NK-92 (cell line): ENCODE measurements around the gene ADK.
"Not testable (repeated sequence)": the region's sequence is repeated elsewhere in the genome, so short reads cannot be mapped to it uniquely, and the experiment has no call there.

Experiments
- DNase-seq: peaks from one replicate; lab custom pipeline; 2025; ENCODE audit not compliant: unreplicated experiment; lab: John Stamatoyannopoulos, UW

The ADK gene

GRCh38 chr10:74418285-74418872, 267.4 kb downstream of the ADK start:
- no peak for DNase-seq

GRCh38 chr10:74419491-74419951, 268.5 kb downstream of the ADK start:
- no peak for DNase-seq

- no peak for DNase-seq
Measured at GRCh38 chr10:74419958-74420375, 268.9 kb downstream of the ADK start.

DNA sequence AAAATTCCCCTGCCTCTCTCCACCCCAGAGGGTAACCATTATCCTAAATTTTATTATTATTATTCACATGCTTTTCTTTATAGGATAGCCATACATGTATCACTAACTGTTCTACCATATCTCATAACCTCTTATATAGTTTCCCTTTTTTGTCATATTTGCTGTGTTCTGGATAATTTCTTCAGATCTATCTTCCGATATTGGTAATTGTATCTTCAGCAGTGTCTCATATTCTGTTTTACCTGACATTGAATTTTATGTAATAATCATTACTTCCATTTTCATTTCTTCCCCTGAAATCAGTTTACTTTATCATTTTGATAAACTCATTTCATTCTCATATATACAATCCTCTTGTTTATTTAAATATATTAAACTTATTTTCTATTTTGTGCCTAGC, 273.5 kb downstream of the ADK start:
- no peak for DNase-seq

GRCh38 chr10:74425456-74426001, 274.5 kb downstream of the ADK start:
- DNase-seq, result no peak

- no peak for DNase-seq
Measured at GRCh38 chr10:74431816-74432215, 280.8 kb downstream of the ADK start.

GRCh38 chr10:74432841-74433594, 282.0 kb downstream of the ADK start:
- DNase-seq, result no peak

DNA sequence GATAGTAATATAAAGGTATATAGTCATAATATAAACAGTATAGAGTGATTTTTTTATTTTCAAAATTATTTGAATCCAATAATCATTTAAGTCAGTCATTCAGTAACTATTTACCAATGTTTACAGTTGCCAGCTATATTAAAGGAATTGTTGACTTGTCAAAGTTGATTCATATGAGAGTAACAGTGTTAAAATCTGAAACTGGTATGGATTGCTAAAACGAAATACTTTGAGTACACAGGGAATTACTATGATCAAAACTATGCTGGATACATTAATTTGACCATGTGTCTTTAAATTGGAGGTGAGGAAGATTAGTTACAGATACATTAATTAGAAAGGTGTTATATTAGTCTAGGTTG, 282.6 kb downstream of the ADK start:
- no peak for DNase-seq

DNA sequence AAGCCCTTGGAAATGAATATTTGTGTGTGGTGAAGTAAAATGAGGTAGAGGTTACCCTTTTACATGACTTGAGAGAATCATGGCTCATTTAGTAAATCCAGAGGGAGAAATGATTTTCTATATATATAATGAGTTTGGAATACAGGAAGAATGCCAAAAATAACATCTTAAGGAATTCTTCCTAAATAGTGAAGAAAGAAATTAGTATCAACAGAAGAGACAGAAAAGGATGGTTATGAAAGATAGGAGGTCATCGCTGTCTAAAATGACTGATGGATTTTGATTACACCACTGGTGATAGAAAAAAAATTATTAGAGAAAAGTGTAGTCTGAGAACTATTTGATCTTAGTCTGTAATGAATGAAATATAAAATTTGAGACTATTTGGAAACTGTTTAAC, 283.0 kb downstream of the ADK start:
- DNase-seq, result no peak

GRCh38 chr10:74434547-74434946, 283.5 kb downstream of the ADK start:
- no peak for DNase-seq

DNA sequence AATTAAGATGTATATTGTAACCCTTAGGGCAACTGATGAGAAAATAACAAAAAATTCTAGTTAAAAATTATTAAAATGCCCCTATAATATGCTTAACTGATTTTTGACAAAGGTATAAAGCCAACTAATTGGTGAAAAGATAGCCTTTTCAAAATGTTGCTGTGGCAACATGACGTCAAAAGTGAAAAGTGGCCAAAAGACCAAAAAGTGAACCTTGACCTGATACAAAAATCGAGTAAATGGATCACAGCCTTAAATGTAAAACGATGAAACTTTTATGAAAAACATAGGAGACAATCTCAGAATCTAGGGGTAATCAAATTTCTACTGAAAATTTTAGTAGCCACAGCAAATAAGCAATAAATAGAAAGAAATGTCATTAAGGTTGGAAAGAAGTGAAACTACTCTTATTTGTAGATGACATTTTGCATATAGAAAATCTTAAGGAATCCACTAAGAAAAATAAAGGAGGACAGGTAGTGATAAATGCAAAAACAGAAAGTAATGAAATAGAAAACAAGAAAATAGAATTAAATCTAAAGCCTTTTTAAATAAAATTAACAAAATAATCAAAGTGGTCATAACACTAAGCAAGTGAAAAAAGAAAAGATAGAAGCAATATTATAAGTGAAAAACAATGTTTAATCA, 285.6 kb downstream of the ADK start:
- DNase-seq, result no peak

GRCh38 chr10:74437822-74438221, 286.8 kb downstream of the ADK start:
- no peak for DNase-seq

- no peak for DNase-seq
Measured at GRCh38 chr10:74439213-74439612, 288.2 kb downstream of the ADK start.

DNA sequence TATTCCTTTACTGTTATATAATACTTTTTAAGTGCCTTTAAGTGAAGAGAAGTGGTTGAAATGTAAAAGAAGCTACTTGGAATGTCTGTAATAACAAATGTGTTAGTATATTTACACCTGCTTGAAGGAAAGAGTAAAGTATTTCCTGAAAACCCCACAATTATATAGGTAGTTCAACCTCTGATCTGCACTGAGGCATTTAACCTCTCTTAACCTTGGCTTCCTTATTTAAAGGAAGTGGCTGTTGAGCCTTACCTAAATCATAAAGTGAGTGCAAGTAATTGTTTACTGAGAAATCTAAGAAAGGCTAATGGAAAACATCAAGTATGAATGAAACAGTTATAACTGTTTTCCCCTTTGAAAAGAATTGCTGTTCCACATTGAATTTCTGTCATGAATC, 294.5 kb downstream of the ADK start:
- DNase-seq, result no peak

DNA sequence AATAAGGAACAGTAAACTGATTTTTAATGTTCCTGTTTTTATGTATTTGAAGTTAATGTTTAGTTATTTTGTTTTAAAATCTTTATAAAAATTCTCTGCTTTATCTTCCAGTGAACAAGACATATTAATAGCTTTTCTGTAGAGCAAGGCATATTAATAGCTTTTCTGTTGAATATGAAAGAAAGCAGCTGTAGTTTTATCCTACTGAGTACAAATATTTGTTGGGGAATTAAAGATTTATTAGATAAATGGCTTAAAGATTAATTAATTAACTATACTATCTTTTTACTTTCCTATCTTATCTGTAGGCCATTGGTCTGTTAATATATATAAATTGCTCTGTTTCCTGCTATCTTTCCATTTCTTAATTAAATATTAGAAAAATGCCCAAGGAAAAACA, 299.6 kb downstream of the ADK start:
- no peak for DNase-seq

- no peak for DNase-seq
Measured at GRCh38 chr10:74451127-74451829, 300.3 kb downstream of the ADK start.

DNA sequence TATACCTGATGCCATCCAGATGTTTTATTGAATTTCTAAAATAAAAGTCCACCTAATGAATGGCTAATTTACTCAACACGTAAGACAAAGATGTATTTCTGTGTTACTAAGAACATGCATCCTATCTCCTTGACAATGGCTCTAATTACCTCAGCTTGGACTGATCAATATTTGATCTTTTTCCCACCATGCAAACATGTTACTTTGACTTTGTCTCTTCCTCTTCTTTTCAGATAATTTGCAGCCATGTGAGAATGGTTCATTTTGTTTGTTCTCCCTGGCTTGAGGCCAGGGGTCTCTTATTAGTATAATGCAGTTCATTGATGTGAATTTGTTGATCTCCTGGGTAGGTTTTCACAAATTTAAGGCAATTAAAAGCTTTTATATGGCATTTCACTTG, 302.1 kb downstream of the ADK start:
- DNase-seq, result no peak

- DNase-seq, result not testable (repeated sequence)
Measured at GRCh38 chr10:74457478-74457877, 306.5 kb downstream of the ADK start.

- no peak for DNase-seq
Measured at GRCh38 chr10:74460812-74461211, 309.8 kb downstream of the ADK start.

DNA sequence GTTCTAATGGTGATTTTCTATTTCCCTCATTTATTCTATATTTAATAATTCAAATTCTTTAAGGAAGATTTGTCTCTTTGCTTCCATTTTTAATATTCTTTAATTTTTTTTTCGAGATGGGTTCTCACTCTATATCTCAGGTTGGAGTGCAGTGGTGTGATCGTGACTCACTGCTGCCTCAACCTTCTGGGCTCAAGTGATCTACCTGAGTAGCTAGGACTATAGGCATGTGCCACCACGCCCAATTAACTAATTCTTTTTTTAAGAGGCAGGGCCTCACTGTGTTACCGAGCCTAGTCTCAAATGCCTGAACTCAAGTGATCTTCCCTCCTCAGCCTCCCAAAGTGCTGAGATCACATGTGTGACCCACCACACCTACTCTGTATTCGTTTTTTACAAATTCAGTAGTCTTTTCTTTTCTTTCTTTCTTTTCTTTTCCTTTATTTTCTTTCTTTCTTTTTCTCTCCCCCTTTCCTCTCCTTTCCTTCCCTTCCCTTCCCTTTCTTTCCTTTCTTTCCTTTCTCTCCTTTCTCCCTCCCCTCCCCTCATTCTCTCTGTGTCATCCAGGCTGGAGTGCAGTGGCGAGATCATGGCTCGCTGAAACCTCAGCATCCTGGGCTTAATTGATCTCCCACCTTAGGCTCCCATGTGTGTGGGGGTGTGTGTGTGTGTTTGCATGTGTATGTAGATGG, 323.1 kb downstream of the ADK start:
- DNase-seq, result no peak

GRCh38 chr10:74476162-74476706, 325.2 kb downstream of the ADK start:
- not testable (repeated sequence) for DNase-seq
